Aorta (tissue), 5 donors: ENCODE results near the gene SMARCA2. TPM values are rescaled to one million over a fixed set of nuclear protein-coding genes. Genes with fewer than 3 reads are reported as not detected.
A peak's percentile ranks its signal among the peaks of the same experiment; 100 is the strongest.

ENCODE experiments used
- ATAC-seq: fragments of 200-7000 bp; cut with Tn5 transposase; one replicate; pipeline ENCODE4 v1.9.1; 2022; ENCODE audit warnings: moderate library complexity; ENCODE audit not compliant: low FRiP score
- DNase-seq, 2 donors: peaks; one replicate each; pipeline ENCODE4 v3.0.0-alpha.2; 2020
- H3K27ac ChIP-seq, 2 donors: one replicate each; pipeline ENCODE4 v1.5.1; 2013; ENCODE audit warnings: low read length in 2 of 2, mild to moderate bottlenecking in 2 of 2, moderate library complexity in 2 of 2, control low read depth in 1 of 2, inconsistent platforms in 1 of 2, low read depth in 1 of 2
- H3K27me3 ChIP-seq, 2 donors: one replicate each; pipeline ENCODE4 v1.6.1; 2013; ENCODE audit warnings: control low read depth in 1 of 2, low read length in 1 of 2, mild to moderate bottlenecking in 1 of 2, moderate library complexity in 1 of 2; ENCODE audit not compliant: insufficient read depth in 2 of 2, control insufficient read depth in 1 of 2
- H3K36me3 ChIP-seq, 2 donors: one replicate each; pipeline ENCODE4 v1.6.1; 2013; ENCODE audit warnings: control low read depth in 1 of 2, low read length in 1 of 2, mild to moderate bottlenecking in 1 of 2; ENCODE audit not compliant: insufficient read depth in 2 of 2, control insufficient read depth in 1 of 2
- H3K4me1 ChIP-seq, 2 donors: one replicate each; pipeline ENCODE4 v1.6.1; 2013; ENCODE audit warnings: low read length in 2 of 2, control low read depth in 1 of 2, mild to moderate bottlenecking in 1 of 2, moderate library complexity in 1 of 2; ENCODE audit not compliant: insufficient read depth in 2 of 2, control insufficient read depth in 1 of 2
- H3K4me3 ChIP-seq, 2 donors: one replicate each; pipeline ENCODE4 v1.5.1; 2013; ENCODE audit warnings: low read length in 2 of 2, control low read depth in 1 of 2, mild to moderate bottlenecking in 1 of 2
- H3K9me3 ChIP-seq: one replicate; pipeline ENCODE4 v1.6.1; 2013; ENCODE audit warnings: mild to moderate bottlenecking, low read length; ENCODE audit not compliant: control insufficient read depth
- WGBS, 2 donors: extraction: QIAGEN DNeasy Blood & Tissue Kit; methylation state at CpG; one replicate each; pipeline ENCODE4 v1.1.7; 2013; 5-methylcytosine and 5-hydroxymethylcytosine counted together
- intact Hi-C, 2 donors: fragments of 100-400 bp; cut with DNase I; formaldehyde crosslinking; loops; one replicate each; pipeline versions ENCODE4 v1.14.2 to v1.15.0; 2022
- polyA plus RNA-seq, 2 donors: library from polyadenylated mRNA; stranded (reverse); fragments of 200-250 nt; gene quantifications; one replicate each; pipeline ENCODE4 v1.2.3, GENCODE V29; 2013
- total RNA-seq, 2 donors: library from RNA; stranded (reverse); fragmentation: NEBNext Ultra II Directional; extraction: Animal tissue kit (Norgen Biotek cat#: 25700); gene quantifications; one replicate each; pipeline ENCODE4 v1.2.1, GENCODE V29; 2021
- donor health status: healthy with polysubstance abuse.
- donor health status: Bipolar disorder and iron deficiency.
- donor health status: DM: no; HTN: no; CAD: no.
- donor health status: DM: no; HTN: no; CAD: no.
- donor health status: DM: yes; HTN: yes; CAD: no.

Gene SMARCA2
- total and polyA plus RNA-seq, 4 donors, result 61.7 to 265 (median 145) TPM

- peaks cover 8% of the 10 kb centered on the region in 2 donors for H3K36me3 ChIP-seq
- peaks cover 0 to 3% of the 10 kb centered on the region in 2 donors for H3K4me1 ChIP-seq
- H3K4me3 ChIP-seq, result no peak overlapping the region
- DNase-seq (no peak), ATAC-seq (no peak)
- no peaks in the 10 kb centered on the region for H3K27me3 ChIP-seq
- 73 to 80% methylated on average over 2 of the region's 2 CpGs for WGBS, 2 donors
- intact Hi-C loops, result no loop called here
- no peak overlapping the region for H3K27ac ChIP-seq
- no peaks in the 10 kb centered on the region for H3K9me3 ChIP-seq
Measured at GRCh38 chr9:2041736-2042135, 26.6 kb downstream of the SMARCA2 start.

- H3K36me3 ChIP-seq, result peaks cover 8 to 10% of the 10 kb centered on the region in 2 donors
- H3K4me1 ChIP-seq, result no peaks in the 10 kb centered on the region
- intact Hi-C loops, result no loop called here
- no peaks in the 10 kb centered on the region for H3K27me3 ChIP-seq
- ATAC-seq (no peak), DNase-seq (no peak)
- no peaks in the 10 kb centered on the region for H3K9me3 ChIP-seq
- no peak overlapping the region for H3K4me3 ChIP-seq
- WGBS, 2 donors, result 57 to 68% methylated on average over 4 of the region's 4 CpGs
- no peak overlapping the region for H3K27ac ChIP-seq
Measured at GRCh38 chr9:2043243-2043642, 28.1 kb downstream of the SMARCA2 start.

- no peaks in the 10 kb centered on the region for H3K27me3 ChIP-seq
- H3K4me3 ChIP-seq, result no peak overlapping the region
- H3K9me3 ChIP-seq, result no peaks in the 10 kb centered on the region
- ATAC-seq (no peak), DNase-seq (no peak)
- intact Hi-C loops, result no loop called here
- no peak overlapping the region for H3K27ac ChIP-seq
- peaks cover 8 to 10% of the 10 kb centered on the region in 2 donors for H3K36me3 ChIP-seq
- 77 to 80% methylated on average over 12 of the region's 12 CpGs for WGBS, 2 donors
- H3K4me1 ChIP-seq, result no peaks in the 10 kb centered on the region
Measured at GRCh38 chr9:2043881-2044462, 28.8 kb downstream of the SMARCA2 start.

- Histone ChIP-seq H3K27me3 (no peaks in the 10 kb centered on the region), H3K27ac (no peak overlapping the region), H3K36me3 (peaks cover 0 to 5% of the 10 kb centered on the region in 2 donors), H3K4me1 (no peaks in the 10 kb centered on the region), H3K4me3 (no peak overlapping the region), H3K9me3 (no peaks in the 10 kb centered on the region)
- intact Hi-C loops, result no loop called here
- no peak for ATAC-seq
- WGBS, 2 donors, result 76 to 78% methylated on average over 50 to 54 of the region's 54 CpGs
- DNase-seq, result peak in 1 of 2 donors; percentile 70
Measured at GRCh38 chr9:2047144-2047671, 32.1 kb downstream of the SMARCA2 start.

- no peaks in the 10 kb centered on the region for H3K9me3 ChIP-seq
- peaks cover 0 to 5% of the 10 kb centered on the region in 2 donors for H3K36me3 ChIP-seq
- no peaks in the 10 kb centered on the region for H3K4me1 ChIP-seq
- H3K27me3 ChIP-seq, result no peaks in the 10 kb centered on the region
- ATAC-seq (no peak), DNase-seq (no peak)
- no peak overlapping the region for H3K4me3 ChIP-seq
- 92 to 94% methylated on average over 5 of the region's 5 CpGs for WGBS, 2 donors
- intact Hi-C loops, result no loop called here
- no peak overlapping the region for H3K27ac ChIP-seq
Measured at GRCh38 chr9:2047916-2048315, 32.8 kb downstream of the SMARCA2 start.

- intact Hi-C loops, result loop anchor here (5.0 kb wide), 1 partner anchor 33 kb away; the partner anchor contains the start of gene SMARCA2 (in 2 of the 2)
- H3K27me3 ChIP-seq, result no peaks in the 10 kb centered on the region
Measured at GRCh38 chr9:2050236-2050635, 35.1 kb downstream of the SMARCA2 start.

GRCh38 chr9:2053883-2054845, 39.0 kb downstream of the SMARCA2 start:
- ATAC-seq (peak; percentile 57), DNase-seq (peak in 1 of 2 donors; percentile 66)
- H3K4me3 ChIP-seq, result peak overlapping the region in 1 of 2 donors; percentile 10
- peak overlapping the region; percentile 28 to 36 for H3K27ac ChIP-seq
- intact Hi-C loops, result loop anchor here (5.0 kb wide), 1 partner anchor 37 kb away; the partner anchor contains the start of gene SMARCA2 (in 2 of the 2)
- WGBS, 2 donors, result 12 to 13% methylated on average over 10 of the region's 10 CpGs
- no peaks in the 10 kb centered on the region for H3K9me3 ChIP-seq
- peaks cover 6% of the 10 kb centered on the region in 2 donors for H3K36me3 ChIP-seq
- no peaks in the 10 kb centered on the region for H3K4me1 ChIP-seq
- no peaks in the 10 kb centered on the region for H3K27me3 ChIP-seq

More at GRCh38 chr9:2050236-2050635, 35.1 kb downstream of the SMARCA2 start:
- no peaks in the 10 kb centered on the region for H3K9me3 ChIP-seq
- 80 to 88% methylated on average over 3 of the region's 3 CpGs for WGBS, 2 donors
- H3K36me3 ChIP-seq, result peaks cover 0 to 2% of the 10 kb centered on the region in 2 donors
- H3K4me1 ChIP-seq, result no peaks in the 10 kb centered on the region
- DNase-seq (no peak), ATAC-seq (no peak)
- H3K27ac ChIP-seq, result no peak overlapping the region
- no peak overlapping the region for H3K4me3 ChIP-seq

GRCh38 chr9:2055203-2055658, 40.1 kb downstream of the SMARCA2 start:
- Histone ChIP-seq H3K9me3 (no peaks in the 10 kb centered on the region), H3K27me3 (no peaks in the 10 kb centered on the region), H3K27ac (no peak overlapping the region), H3K36me3 (peaks cover 6% of the 10 kb centered on the region in 2 donors), H3K4me3 (no peak overlapping the region), H3K4me1 (no peaks in the 10 kb centered on the region)
- WGBS, 2 donors, result 73 to 75% methylated on average over 6 of the region's 6 CpGs
- ATAC-seq, result no peak
- intact Hi-C loops, result no loop called here
- no peak for DNase-seq
